HepG2 (cell line): Measurements from ENCODE around the gene RNPEPL1. TPM values are rescaled to one million over a fixed set of nuclear protein-coding genes. Genes with fewer than 3 reads are reported as not detected.

Experiments used
- CCAR2 ChIP-seq: fragments of 200-400 bp; formaldehyde crosslinking; optimal IDR thresholded peaks from 2 replicates; pipeline ENCODE3; 2018; ENCODE audit warnings: low read depth, mild to moderate bottlenecking, low read length, moderate library complexity
- FOXK2 ChIP-seq: fragments of 450-650 bp; IDR thresholded peaks from 2 replicates; pipeline ENCODE4 v1.6.1; 2016
- RFX1 ChIP-seq: fragments of 450-650 bp; IDR thresholded peaks from 2 replicates; pipeline ENCODE4 v1.6.1; 2017
- THYN1 ChIP-seq: sonication (generic); formaldehyde crosslinking; IDR thresholded peaks from 2 replicates; pipeline ENCODE4 v1.8.1; 2023; ENCODE audit warnings: low read depth, mild to moderate bottlenecking, moderate library complexity, missing genetic modification reagents, borderline replicate concordance
- ZFP41 ChIP-seq: sonication (generic); formaldehyde crosslinking; IDR thresholded peaks from 2 replicates; pipeline ENCODE4 v1.4.0; 2020; ENCODE audit warnings: mild to moderate bottlenecking, missing genetic modification reagents, borderline replicate concordance
- ZNF30 ChIP-seq: sonication (generic); formaldehyde crosslinking; IDR thresholded peaks from 2 replicates; pipeline ENCODE4 v1.5.0; 2020; ENCODE audit warnings: mild to moderate bottlenecking, missing genetic modification reagents
- ZNF772 ChIP-seq: sonication (generic); formaldehyde crosslinking; IDR thresholded peaks from 2 replicates; pipeline ENCODE4 v1.5.0; 2020; ENCODE audit warnings: mild to moderate bottlenecking, missing genetic modification reagents
- polyA plus RNA-seq, 8 experiments: library from polyadenylated mRNA; depleted of rRNA in 3 of 8; stranded (reverse) in 7 of 8; unstranded in 1 of 8; fragments of >200 nt; fragmentation: Illumina TruSeq in 4 of 8; extraction: Trizol in 4 of 8; gene quantifications; 2 replicates each; pipeline versions ENCODE4 v1.2.1 to v1.2.3, GENCODE V29; 2011 to 2016; ENCODE audit warnings: low read depth in 4 of 8, missing spikeins in 1 of 8, mixed read lengths in 1 of 8; ENCODE audit not compliant: insufficient read depth in 1 of 8
- total RNA-seq, 5 experiments: library from RNA; depleted of rRNA; stranded (reverse); fragments of >200 nt; fragmentation: Illumina TruSeq; extraction: Trizol; gene quantifications; 2 replicates each; pipeline ENCODE4 v1.2.3, GENCODE V29; 2016; ENCODE audit warnings: low read depth in 1 of 5
- TF ChIP-seq, protein P1 (sequence below): sonication (generic); formaldehyde crosslinking; IDR thresholded peaks from 2 replicates; pipeline ENCODE4 v1.4.0; 2020; ENCODE audit warnings: mild to moderate bottlenecking, missing genetic modification reagents, borderline replicate concordance
- TF ChIP-seq, protein P2 (sequence below), 2 experiments: sonication (generic) in 1 of 2; formaldehyde crosslinking in 1 of 2; IDR thresholded peaks; 2 replicates each; pipeline versions ENCODE4 v1.5.1 to v1.6.1; 2011 to 2020; ENCODE audit warnings: borderline replicate concordance in 1 of 2, low read depth in 1 of 2, low read length in 1 of 2, mild to moderate bottlenecking in 1 of 2, missing genetic modification reagents in 1 of 2, moderate library complexity in 1 of 2
- TF ChIP-seq, protein P3 (sequence below): sonication (generic); formaldehyde crosslinking; IDR thresholded peaks from 2 replicates; pipeline ENCODE4 v1.5.0; 2020; ENCODE audit warnings: missing genetic modification reagents
- TF ChIP-seq, protein P4 (sequence below): sonication (generic); formaldehyde crosslinking; IDR thresholded peaks from 2 replicates; pipeline ENCODE4 v1.5.1; 2020; ENCODE audit warnings: missing genetic modification reagents, mild to moderate bottlenecking, borderline replicate concordance
- TF ChIP-seq, protein P5 (sequence below): sonication (generic); formaldehyde crosslinking; IDR thresholded peaks from 2 replicates; pipeline ENCODE4 v1.5.0; 2020; ENCODE audit warnings: missing genetic modification reagents, mild to moderate bottlenecking, borderline replicate concordance
- TF ChIP-seq, protein P6 (sequence below): conservative IDR thresholded peaks from 2 replicates; pipeline ENCODE4 v1.6.1; 2018; ENCODE audit warnings: missing genetic modification reagents
- TF ChIP-seq, protein P7 (sequence below): sonication (generic); formaldehyde crosslinking; IDR thresholded peaks from 2 replicates; pipeline ENCODE4 v1.9.0; 2022; ENCODE audit warnings: low read depth, missing genetic modification reagents

RNPEPL1 gene
- total and polyA plus RNA-seq, 2 of the 13 experiments (the other 11 are each of a cell fraction or from before 2014, with no cell fraction given): 13.0 to 18.0 TPM

DNA sequence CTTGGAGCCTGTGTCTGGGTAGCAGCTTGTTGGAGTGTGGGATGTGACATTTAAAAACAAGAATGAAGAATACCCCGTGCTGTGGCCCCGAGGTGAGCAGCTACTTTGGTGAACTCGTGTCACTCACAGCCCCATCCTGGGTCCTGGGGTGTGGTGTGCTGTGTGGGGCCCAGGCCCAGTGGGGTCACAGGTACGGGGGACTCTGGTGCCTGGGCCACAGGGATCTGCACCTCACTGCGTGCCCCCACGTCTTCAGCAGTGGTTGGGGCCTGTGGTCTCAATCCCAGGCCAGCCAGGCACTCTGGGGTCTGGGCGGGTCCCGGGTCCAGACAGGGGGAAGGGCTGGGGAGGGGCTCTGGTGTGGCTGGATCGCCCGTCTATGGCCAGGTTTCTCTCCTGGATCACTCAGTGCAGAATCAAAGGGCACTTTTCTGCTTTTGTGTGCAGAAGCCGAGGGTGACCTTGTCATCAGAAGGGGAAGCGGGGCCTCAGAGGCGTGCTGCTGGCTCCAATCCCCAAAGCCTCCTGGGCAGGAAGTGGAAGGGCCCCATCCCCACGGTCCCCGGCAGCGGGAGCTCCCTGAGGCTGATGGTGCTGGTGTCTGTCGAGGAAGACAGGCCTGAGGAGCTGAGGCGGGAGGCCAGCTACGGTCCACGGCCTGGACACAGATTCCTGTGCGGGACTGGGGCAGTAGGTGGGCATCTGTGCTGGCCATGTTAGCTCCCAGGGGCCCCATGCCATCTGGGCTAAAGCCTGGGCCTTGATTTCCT, 58.4 kb downstream of the RNPEPL1 start (continued):
- TF ChIP-seq, protein P1, sequence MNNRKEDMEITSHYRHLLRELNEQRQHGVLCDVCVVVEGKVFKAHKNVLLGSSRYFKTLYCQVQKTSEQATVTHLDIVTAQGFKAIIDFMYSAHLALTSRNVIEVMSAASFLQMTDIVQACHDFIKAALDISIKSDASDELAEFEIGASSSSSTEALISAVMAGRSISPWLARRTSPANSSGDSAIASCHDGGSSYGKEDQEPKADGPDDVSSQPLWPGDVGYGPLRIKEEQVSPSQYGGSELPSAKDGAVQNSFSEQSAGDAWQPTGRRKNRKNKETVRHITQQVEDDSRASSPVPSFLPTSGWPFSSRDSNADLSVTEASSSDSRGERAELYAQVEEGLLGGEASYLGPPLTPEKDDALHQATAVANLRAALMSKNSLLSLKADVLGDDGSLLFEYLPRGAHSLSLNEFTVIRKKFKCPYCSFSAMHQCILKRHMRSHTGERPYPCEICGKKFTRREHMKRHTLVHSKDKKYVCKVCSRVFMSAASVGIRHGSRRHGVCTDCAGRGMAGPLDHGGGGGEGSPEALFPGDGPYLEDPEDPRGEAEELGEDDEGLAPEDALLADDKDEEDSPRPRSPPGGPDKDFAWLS (CRISPR knock-in tag): no peak
- TF ChIP-seq, protein P2, sequence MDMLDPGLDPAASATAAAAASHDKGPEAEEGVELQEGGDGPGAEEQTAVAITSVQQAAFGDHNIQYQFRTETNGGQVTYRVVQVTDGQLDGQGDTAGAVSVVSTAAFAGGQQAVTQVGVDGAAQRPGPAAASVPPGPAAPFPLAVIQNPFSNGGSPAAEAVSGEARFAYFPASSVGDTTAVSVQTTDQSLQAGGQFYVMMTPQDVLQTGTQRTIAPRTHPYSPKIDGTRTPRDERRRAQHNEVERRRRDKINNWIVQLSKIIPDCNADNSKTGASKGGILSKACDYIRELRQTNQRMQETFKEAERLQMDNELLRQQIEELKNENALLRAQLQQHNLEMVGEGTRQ (IDR thresholded peaks at IDR 0.05; ENCODE audit: low read depth, low read length): no peak
- TF ChIP-seq, protein P2 (CRISPR knock-in tag; IDR thresholded peaks at IDR 0.05; ENCODE audit: borderline replicate concordance): peak; percentile 25; the same call in 1 of the 2 replicates
- TF ChIP-seq, protein P3, sequence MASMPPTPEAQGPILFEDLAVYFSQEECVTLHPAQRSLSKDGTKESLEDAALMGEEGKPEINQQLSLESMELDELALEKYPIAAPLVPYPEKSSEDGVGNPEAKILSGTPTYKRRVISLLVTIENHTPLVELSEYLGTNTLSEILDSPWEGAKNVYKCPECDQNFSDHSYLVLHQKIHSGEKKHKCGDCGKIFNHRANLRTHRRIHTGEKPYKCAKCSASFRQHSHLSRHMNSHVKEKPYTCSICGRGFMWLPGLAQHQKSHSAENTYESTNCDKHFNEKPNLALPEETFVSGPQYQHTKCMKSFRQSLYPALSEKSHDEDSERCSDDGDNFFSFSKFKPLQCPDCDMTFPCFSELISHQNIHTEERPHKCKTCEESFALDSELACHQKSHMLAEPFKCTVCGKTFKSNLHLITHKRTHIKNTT (CRISPR knock-in tag): no peak
- TF ChIP-seq, protein P4, sequence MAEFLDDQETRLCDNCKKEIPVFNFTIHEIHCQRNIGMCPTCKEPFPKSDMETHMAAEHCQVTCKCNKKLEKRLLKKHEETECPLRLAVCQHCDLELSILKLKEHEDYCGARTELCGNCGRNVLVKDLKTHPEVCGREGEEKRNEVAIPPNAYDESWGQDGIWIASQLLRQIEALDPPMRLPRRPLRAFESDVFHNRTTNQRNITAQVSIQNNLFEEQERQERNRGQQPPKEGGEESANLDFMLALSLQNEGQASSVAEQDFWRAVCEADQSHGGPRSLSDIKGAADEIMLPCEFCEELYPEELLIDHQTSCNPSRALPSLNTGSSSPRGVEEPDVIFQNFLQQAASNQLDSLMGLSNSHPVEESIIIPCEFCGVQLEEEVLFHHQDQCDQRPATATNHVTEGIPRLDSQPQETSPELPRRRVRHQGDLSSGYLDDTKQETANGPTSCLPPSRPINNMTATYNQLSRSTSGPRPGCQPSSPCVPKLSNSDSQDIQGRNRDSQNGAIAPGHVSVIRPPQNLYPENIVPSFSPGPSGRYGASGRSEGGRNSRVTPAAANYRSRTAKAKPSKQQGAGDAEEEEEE (CRISPR knock-in tag): no peak
- no peak for TF ChIP-seq ZFP41 (CRISPR knock-in tag)
- TF ChIP-seq ZNF772 (CRISPR knock-in tag): peak; percentile 69; the same call in 1 of the 2 replicates
- TF ChIP-seq, protein P5, sequence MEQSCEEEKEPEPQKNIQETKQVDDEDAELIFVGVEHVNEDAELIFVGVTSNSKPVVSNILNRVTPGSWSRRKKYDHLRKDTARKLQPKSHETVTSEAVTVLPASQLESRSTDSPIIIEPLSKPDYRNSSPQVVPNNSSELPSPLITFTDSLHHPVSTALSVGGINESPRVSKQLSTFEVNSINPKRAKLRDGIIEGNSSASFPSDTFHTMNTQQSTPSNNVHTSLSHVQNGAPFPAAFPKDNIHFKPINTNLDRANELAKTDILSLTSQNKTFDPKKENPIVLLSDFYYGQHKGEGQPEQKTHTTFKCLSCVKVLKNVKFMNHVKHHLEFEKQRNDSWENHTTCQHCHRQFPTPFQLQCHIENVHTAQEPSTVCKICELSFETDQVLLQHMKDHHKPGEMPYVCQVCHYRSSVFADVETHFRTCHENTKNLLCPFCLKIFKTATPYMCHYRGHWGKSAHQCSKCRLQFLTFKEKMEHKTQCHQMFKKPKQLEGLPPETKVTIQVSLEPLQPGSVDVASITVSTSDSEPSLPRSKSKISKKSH (CRISPR knock-in tag): peak; percentile 94
- no peak for TF ChIP-seq FOXK2
- no peak for TF ChIP-seq RFX1
- peak; percentile 67; the same call in 1 of the 2 replicates for TF ChIP-seq ZNF30 (CRISPR knock-in tag)
- TF ChIP-seq THYN1 (CRISPR knock-in tag): no peak
- TF ChIP-seq, protein P6, sequence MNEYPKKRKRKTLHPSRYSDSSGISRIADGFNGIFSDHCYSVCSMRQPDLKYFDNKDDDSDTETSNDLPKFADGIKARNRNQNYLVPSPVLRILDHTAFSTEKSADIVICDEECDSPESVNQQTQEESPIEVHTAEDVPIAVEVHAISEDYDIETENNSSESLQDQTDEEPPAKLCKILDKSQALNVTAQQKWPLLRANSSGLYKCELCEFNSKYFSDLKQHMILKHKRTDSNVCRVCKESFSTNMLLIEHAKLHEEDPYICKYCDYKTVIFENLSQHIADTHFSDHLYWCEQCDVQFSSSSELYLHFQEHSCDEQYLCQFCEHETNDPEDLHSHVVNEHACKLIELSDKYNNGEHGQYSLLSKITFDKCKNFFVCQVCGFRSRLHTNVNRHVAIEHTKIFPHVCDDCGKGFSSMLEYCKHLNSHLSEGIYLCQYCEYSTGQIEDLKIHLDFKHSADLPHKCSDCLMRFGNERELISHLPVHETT (CRISPR knock-in tag): 0 out of 2 replicates have a peak, but pooled peaks have one; percentile 76
- no peak for TF ChIP-seq CCAR2
- TF ChIP-seq, protein P7, sequence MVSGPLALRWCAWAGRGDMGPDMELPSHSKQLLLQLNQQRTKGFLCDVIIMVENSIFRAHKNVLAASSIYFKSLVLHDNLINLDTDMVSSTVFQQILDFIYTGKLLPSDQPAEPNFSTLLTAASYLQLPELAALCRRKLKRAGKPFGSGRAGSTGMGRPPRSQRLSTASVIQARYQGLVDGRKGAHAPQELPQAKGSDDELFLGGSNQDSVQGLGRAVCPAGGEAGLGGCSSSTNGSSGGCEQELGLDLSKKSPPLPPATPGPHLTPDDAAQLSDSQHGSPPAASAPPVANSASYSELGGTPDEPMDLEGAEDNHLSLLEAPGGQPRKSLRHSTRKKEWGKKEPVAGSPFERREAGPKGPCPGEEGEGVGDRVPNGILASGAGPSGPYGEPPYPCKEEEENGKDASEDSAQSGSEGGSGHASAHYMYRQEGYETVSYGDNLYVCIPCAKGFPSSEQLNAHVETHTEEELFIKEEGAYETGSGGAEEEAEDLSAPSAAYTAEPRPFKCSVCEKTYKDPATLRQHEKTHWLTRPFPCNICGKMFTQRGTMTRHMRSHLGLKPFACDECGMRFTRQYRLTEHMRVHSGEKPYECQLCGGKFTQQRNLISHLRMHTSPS (CRISPR knock-in tag): peak; percentile 88
